SK-N-SH (cell line): ENCODE measurements around the gene LRRN4CL.

Source experiments
- CHD2 ChIP-seq: fragments of 150-350 bp; IDR thresholded peaks from 2 replicates; pipeline ENCODE4 v1.6.1; 2018; ENCODE audit warnings: low read length; ENCODE audit not compliant: partially characterized antibody
- JUND ChIP-seq: IDR thresholded peaks from 2 replicates; pipeline ENCODE4 v1.4.0; 2012
- TF ChIP-seq, protein P1 (sequence below): fragments of 200-600 bp; sonication (generic); IDR thresholded peaks from 2 replicates; pipeline ENCODE4 v1.6.1; 2017; ENCODE audit warnings: antibody characterized with exemption, mild to moderate bottlenecking, moderate library complexity

DNA sequence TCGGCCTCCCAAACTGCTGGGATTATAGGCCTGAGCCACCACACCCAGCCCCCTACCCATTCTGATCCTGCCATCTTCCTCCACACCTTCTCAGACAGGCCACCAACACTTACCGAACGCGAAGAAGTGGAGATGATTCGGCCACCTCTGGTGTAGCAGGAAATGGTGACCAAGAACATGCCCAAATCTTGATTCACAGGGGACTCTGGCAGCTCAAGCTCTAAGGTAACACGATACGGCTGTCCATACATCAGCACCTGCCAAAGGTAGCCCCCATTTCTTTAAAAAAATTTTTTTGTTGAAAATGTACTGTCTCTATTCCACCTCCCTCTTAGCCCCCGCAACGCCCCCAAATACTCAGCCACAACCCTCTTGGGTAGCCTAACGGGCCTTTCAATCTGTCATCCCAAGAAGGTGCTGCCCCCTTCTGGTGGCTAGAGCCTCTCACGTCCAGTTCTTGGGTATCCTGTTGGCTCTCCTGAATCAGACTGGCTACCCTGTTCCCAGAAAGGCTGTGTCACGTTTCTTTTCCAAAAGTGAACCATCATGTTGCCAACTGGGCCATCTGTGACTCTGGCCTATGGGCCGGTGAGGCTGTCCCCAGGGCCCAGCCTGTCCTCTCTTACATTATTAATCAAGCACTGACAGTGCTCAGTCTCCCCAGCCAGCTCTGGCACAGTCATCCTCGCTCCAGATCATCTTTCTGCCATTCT is 5.3 kb upstream of the LRRN4CL start:
- TF ChIP-seq JUND (no peak), CHD2 (no peak)
- TF ChIP-seq, protein P1, sequence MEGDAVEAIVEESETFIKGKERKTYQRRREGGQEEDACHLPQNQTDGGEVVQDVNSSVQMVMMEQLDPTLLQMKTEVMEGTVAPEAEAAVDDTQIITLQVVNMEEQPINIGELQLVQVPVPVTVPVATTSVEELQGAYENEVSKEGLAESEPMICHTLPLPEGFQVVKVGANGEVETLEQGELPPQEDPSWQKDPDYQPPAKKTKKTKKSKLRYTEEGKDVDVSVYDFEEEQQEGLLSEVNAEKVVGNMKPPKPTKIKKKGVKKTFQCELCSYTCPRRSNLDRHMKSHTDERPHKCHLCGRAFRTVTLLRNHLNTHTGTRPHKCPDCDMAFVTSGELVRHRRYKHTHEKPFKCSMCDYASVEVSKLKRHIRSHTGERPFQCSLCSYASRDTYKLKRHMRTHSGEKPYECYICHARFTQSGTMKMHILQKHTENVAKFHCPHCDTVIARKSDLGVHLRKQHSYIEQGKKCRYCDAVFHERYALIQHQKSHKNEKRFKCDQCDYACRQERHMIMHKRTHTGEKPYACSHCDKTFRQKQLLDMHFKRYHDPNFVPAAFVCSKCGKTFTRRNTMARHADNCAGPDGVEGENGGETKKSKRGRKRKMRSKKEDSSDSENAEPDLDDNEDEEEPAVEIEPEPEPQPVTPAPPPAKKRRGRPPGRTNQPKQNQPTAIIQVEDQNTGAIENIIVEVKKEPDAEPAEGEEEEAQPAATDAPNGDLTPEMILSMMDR, result peak; percentile 87
